NT2/D1 (cell line): ENCODE data around the gene SMAD2.

ENCODE experiments used
- SUZ12 ChIP-seq: IDR thresholded peaks from 2 replicates; pipeline ENCODE4 v1.6.1; 2011; ENCODE audit not compliant: insufficient read length, insufficient read depth; ENCODE audit errors: extremely low read depth
- YY1 ChIP-seq: IDR thresholded peaks from 2 replicates; pipeline ENCODE4 v1.6.1; 2011; ENCODE audit not compliant: insufficient read length, insufficient read depth
- ZNF274 ChIP-seq: IDR thresholded peaks from 2 replicates; pipeline ENCODE4 v1.6.1; 2011; ENCODE audit warnings: mild to moderate bottlenecking, low read depth, low read length

GRCh38 chr18:47893939-47894699 lies 36.3 kb downstream of the SMAD2 start:
- TF ChIP-seq SUZ12: no peak
- no peak for TF ChIP-seq ZNF274
- no peak for TF ChIP-seq YY1
